Esophagus squamous epithelium (tissue), 4 donors: Measurements from ENCODE around the gene ITGA11.

Source experiments
- CTCF ChIP-seq, 6 experiments: fragments of 450-650 bp in 4 of 6; fragments of 200-600 bp in 2 of 6; sonication (generic) in 2 of 6; IDR thresholded peaks; one replicate each; pipeline ENCODE4 v1.5.1; 2016 to 2019; ENCODE audit warnings: antibody characterized with exemption in 6 of 6, mild to moderate bottlenecking in 4 of 6, moderate library complexity in 4 of 6
- POLR2A ChIP-seq, 4 donors: fragments of 450-650 bp; IDR thresholded peaks; one replicate each; pipeline ENCODE4 v1.6.1; 2017; ENCODE audit warnings: antibody characterized with exemption in 4 of 4, mild to moderate bottlenecking in 4 of 4, moderate library complexity in 3 of 4

DNA sequence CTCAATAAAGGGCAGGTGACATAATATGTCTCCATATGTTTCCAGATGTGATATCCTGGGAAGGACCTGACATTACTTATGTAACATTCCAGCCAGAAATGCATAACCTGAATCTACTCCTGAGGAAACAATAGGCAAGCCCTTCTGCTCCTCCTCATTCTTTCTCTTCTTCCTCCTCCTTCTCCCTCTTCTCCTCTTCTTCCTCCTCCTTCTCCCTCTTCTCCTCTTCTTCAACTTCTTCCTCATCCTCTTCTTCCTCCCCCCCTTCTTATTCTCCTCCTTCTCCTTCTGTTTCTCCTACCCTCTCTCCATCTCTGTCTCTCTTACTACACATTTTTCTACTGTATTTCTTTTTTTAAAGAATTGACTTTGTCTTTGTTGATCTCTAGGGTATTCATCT is 43.5 kb upstream of the ITGA11 start:
- TF ChIP-seq CTCF (IDR thresholded peaks at IDR 0.05) (no peak), POLR2A (IDR thresholded peaks at IDR 0.05) (no peak)
